Fibroblast of villous mesenchyme (primary cell): ENCODE measurements around the gene IL18RAP. TPM values are rescaled to one million over a fixed set of nuclear protein-coding genes. Genes with fewer than 3 reads are reported as not detected.

Source experiments
- DNase-seq: peaks from one replicate; pipeline ENCODE4 v3.0.0-alpha.2; 2010; ENCODE audit warnings: low read depth
- H3K4me3 ChIP-seq: 2 replicates; pipeline ENCODE4 v1.5.1; 2011; ENCODE audit warnings: low read depth, mild to moderate bottlenecking, low read length
- total RNA-seq: library from RNA; depleted of rRNA; stranded (reverse); fragments of >200 nt; gene quantifications from 2 replicates; pipeline ENCODE4 v1.2.3, GENCODE V29; 2012
- TF ChIP-seq, protein P1 (sequence below): IDR thresholded peaks from 2 replicates; pipeline ENCODE4 v1.5.1; 2012; ENCODE audit warnings: low read depth, mild to moderate bottlenecking, low read length; ENCODE audit not compliant: insufficient read depth

IL18RAP gene
- total RNA-seq, 1 donor: not detected

DNA sequence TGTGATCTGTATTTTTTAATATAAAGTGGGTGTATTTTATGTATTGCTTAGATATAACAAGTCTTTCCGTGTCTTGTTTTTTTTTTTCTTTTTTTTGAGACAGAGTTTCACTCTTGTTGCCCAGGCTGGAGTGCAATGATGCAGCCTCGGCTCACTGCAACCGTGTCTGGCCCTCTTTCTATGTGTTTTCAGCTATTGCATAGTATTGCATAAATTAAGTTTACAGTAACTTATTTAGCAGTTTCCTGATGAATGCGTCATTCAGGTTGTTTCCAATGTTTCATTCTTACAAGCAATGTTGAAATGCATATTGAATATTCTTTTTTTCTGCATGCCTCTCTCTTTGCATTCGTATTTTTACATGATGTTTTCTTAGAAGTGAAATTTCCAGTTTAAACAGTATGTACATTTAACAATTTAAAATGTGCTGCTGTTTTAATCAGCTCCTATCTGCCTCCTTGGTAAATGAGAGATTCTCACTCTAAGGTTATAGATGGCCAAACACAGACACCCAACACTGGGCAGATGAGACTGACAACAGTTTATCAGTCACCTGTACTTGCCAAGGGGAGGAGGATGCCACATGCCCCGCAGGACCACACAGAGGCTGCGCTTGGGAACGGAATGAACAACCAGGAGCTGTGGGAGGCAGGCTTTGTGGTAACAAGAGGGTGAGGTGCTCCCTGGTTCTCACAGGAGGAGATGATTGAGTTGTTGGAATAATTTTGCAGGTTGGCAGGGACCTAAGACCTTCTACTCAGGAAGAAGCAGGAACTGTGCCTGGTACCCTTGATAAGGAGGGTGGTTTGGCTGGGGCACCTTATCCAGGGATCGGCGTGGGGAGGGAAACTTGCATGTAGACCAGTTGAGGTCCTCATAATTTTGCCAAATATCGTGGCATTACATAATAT lies 57.6 kb downstream of the IL18RAP start:
- TF ChIP-seq, protein P1, sequence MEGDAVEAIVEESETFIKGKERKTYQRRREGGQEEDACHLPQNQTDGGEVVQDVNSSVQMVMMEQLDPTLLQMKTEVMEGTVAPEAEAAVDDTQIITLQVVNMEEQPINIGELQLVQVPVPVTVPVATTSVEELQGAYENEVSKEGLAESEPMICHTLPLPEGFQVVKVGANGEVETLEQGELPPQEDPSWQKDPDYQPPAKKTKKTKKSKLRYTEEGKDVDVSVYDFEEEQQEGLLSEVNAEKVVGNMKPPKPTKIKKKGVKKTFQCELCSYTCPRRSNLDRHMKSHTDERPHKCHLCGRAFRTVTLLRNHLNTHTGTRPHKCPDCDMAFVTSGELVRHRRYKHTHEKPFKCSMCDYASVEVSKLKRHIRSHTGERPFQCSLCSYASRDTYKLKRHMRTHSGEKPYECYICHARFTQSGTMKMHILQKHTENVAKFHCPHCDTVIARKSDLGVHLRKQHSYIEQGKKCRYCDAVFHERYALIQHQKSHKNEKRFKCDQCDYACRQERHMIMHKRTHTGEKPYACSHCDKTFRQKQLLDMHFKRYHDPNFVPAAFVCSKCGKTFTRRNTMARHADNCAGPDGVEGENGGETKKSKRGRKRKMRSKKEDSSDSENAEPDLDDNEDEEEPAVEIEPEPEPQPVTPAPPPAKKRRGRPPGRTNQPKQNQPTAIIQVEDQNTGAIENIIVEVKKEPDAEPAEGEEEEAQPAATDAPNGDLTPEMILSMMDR: no peak
- no peak for DNase-seq
- no peak overlapping the region for H3K4me3 ChIP-seq

DNA sequence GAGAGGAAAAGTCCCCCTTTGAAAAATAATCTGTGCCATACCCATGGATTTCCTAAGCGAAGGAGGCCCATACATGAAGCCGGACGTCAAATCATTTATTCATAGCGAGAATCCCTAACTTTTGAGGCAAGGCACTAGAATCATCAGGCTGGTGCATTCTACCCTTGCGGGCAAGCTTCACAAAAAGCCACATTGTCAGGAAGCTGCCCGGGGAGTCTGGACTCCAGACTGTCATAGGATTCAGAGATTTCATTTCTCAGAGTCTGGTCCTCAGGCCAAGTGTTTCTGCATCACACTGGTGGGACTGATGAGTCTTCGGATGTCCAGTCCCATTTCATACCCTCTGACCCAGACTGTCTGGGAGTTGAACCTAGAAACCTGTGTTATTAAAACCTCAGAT lies 59.0 kb downstream of the IL18RAP start:
- TF ChIP-seq, protein P1: no peak
- DNase-seq: no peak
- no peak overlapping the region for H3K4me3 ChIP-seq

DNA sequence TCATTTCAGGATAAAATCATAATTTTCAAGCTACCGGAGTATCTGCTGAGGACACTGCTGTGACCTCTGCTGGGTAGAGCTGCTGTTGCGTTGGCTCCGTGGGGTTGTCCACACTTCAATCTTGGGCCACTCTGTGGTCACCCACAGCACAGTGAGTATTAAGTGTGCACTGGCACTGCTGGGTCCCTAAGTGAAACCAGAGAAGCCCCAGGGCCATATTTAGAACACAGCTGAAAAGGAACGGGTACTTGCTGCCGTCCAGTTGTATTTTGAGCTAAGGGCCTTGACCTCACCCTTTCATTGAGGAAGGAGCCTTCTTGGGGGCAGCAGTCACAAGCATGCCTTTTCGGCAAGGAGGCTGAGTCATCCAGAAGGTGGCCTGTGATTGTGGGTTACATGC lies 60.1 kb downstream of the IL18RAP start:
- DNase-seq: no peak
- TF ChIP-seq, protein P1: no peak
- H3K4me3 ChIP-seq: no peak overlapping the region

DNA sequence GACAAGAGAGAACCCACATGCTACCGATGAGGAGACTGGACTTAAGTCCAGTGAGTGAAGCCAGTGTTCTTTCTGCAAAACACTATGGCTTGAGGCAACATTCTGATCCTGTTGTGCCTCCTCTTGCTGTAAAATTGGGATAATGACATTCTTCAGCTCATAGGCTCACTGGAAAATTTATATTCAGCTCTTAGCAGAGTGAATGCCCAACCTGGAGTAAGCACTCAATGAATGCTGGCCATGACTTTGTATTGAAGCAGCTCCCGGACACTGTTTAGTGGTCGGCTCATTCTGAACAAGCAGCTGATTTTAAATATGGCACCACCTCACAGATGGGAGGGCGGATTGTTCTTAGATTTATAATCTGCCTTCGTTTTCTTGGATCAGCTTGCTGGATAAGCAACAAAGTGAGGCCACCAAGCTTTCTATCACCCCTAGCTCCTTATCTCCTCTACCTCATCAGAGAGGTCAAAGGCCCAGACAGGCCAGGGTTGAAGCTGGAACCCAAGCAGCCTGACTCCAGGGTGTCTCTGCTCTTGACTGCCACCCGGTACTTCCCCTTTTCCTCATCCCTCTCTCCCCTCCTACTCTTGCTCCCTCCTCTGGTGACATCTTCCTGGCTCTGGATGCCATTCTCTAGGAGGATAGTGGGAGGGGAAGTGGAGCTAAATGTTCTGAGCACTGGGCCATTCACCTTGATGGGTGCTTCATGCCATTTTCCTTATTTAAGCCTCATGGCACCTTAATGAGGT lies 61.5 kb downstream of the IL18RAP start:
- H3K4me3 ChIP-seq: no peak overlapping the region
- TF ChIP-seq, protein P1: no peak
- DNase-seq: no peak

DNA sequence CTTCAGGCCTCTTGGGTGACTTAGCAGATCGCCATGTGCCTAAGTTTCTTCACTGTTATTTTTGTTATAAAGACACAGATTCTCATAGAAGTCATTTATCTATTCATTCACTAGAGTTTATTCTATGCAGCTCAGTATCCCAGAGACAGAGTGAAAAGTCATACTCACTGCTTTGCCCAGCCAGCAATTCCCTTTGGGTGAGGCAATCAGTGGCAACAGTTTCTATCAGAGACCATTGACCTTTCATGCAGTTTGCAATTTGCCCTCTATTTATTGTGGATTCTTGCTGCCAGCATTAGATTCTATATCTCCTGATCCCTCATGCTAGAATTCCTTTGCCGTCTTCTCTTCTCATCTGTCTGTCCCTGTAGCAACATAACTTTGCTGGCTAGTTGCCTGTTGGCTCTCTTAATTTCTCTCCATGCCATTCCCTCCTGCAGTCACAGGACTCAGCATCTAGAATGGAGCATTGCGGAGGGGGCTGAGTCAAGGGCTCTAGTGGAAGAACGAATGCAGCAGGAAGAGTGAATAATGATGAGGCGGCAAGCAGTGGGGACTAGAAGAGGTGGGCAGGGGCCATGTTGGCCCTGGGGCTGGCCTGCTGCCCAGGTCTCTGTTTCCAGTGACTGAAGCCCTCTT lies 62.3 kb downstream of the IL18RAP start:
- TF ChIP-seq, protein P1: no peak
- no peak for DNase-seq
- no peak overlapping the region for H3K4me3 ChIP-seq

DNA sequence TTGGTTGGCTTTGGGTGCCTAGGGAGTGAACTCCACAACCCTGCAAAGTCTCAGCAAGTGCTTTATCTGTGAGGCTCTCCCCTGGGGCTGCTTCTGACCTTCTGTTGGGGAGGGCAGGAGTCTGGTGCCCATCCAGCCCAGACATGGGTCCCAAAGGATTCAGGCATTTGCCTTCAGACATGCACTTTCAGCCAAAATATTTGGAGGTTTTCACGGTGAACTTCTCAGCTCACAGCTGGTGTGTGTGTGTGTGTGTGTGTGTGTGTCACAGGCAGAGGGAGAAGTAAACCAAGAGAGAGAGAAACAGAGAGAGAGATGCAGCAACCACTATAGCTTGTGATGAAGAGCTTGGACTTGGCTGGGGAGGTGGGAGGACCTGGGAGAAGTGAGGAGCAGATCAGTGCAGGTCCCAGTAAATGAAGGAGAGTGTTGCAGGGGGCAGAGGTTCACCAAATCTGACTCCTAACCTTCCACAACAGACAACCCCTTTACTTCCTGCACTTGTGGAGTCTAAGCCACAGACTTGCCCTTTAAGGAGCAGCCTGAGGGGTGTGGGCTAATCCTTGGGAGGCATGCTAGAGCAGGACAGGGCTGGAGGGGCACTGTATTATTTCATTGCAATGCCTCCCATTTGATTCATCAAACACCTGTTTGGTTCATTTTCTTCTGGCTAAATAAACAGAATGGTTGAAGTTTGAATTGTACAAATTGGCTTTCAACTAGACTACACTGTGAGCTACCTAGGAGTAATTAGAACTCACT lies 64.2 kb downstream of the IL18RAP start:
- TF ChIP-seq, protein P1: no peak
- DNase-seq: no peak
- H3K4me3 ChIP-seq: no peak overlapping the region
